ENCODE measurements around the gene TAGLN. TPM values are rescaled to one million over a fixed set of nuclear protein-coding genes. Genes with fewer than 3 reads are reported as not detected.
A peak's percentile ranks its signal among the peaks of the same experiment; 100 is the strongest.

TAGLN gene
- total RNA-seq, 4 donors from 2014 or later, result 190 to 216 (median 199) TPM

DNA sequence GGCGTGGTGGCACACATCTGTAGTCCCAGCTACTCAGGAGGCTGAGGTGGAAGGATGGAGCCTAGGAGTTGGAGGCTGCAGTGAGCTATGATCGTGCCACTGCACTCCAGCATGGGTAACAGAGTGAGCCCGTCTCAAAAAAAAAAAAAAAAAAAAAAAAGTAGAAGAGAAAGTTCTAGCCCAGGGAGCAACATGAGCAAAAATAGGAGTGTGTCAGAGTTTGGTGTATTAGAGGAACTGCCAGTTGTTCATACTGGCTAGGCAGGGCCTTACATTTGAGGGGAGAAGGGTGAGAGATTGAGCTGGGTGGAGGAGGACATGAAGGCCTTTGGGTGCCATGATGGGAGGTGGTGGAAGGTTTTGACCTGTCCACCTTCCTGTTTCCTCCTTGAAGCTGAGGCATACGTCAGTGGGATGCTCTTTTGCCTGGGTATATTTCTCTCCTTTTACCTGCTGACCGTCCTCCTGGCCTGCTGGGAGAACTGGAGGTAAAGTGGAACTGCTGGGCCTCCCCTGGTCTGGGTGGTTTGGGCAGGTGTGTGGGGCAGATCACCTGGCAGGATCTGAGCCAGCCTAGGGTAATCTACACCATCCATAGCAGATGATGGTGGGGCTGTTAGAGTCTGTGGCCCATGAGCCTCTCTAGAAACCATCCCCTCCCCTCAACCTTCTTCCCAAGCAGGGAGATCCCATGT lies 13.3 kb upstream of the TAGLN start:
- Histone ChIP-seq H3K4me1 (peaks cover 25% of the 10 kb centered on the region), H3K27ac (no peak overlapping the region), H3K36me3 (peaks cover 51% of the 10 kb centered on the region), H3K27me3 (no peaks in the 10 kb centered on the region), H3K9me3 (no peaks in the 10 kb centered on the region), H3K4me3 (no peak overlapping the region)
- TF ChIP-seq POLR2A (IDR thresholded peaks at IDR 0.05), result no peak
- TF ChIP-seq POLR2AphosphoS5 (IDR thresholded peaks at IDR 0.05), result no peak
- TF ChIP-seq, protein P1, sequence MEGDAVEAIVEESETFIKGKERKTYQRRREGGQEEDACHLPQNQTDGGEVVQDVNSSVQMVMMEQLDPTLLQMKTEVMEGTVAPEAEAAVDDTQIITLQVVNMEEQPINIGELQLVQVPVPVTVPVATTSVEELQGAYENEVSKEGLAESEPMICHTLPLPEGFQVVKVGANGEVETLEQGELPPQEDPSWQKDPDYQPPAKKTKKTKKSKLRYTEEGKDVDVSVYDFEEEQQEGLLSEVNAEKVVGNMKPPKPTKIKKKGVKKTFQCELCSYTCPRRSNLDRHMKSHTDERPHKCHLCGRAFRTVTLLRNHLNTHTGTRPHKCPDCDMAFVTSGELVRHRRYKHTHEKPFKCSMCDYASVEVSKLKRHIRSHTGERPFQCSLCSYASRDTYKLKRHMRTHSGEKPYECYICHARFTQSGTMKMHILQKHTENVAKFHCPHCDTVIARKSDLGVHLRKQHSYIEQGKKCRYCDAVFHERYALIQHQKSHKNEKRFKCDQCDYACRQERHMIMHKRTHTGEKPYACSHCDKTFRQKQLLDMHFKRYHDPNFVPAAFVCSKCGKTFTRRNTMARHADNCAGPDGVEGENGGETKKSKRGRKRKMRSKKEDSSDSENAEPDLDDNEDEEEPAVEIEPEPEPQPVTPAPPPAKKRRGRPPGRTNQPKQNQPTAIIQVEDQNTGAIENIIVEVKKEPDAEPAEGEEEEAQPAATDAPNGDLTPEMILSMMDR (IDR thresholded peaks at IDR 0.05), result no peak
- TF ChIP-seq EP300 (IDR thresholded peaks at IDR 0.05), result no peak
- DNase-seq (ENCODE audit: low spot score in 2 of 2), result peak in 1 of 2 donors; percentile 28
- WGBS, result 91% methylated on average over 5 of the region's 5 CpGs

GRCh38 chr11:117186431-117186761 lies 12.8 kb upstream of the TAGLN start:
- Histone ChIP-seq H3K9me3 (no peaks in the 10 kb centered on the region), H3K27me3 (no peaks in the 10 kb centered on the region), H3K27ac (no peak overlapping the region), H3K4me3 (no peak overlapping the region), H3K36me3 (peaks cover 56% of the 10 kb centered on the region), H3K4me1 (peaks cover 20% of the 10 kb centered on the region)
- DNase-seq (ENCODE audit: low spot score in 2 of 2), result peak in 1 of 2 donors; percentile 59
- no peak for TF ChIP-seq POLR2AphosphoS5 (IDR thresholded peaks at IDR 0.05)
- no peak for TF ChIP-seq EP300 (IDR thresholded peaks at IDR 0.05)
- TF ChIP-seq, protein P1 (IDR thresholded peaks at IDR 0.05), result no peak
- TF ChIP-seq POLR2A (IDR thresholded peaks at IDR 0.05), result no peak
- WGBS, result 87% methylated on average over 3 of the region's 4 CpGs

DNA sequence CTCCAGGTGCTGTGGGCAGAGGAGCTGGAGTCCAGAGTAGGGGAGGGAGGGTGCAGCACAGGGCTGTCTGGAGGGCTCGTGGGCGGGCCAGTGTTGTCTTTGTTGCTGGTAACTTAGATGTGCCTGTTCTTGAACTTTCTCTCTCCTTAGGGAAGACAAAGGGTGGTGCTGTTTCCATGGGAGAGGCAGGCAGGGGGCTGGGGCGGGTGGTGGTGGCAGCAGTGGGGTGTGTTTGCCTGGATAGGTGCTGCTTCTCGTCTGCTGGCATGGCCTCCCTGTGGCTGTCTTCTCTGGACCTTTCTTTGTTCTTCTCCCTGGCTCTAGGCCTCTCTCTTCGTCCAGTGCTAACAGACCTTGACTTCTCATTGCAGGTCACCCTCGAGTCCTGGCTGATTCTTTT lies 12.2 kb upstream of the TAGLN start:
- TF ChIP-seq POLR2AphosphoS5 (IDR thresholded peaks at IDR 0.05), result no peak
- TF ChIP-seq EP300 (IDR thresholded peaks at IDR 0.05), result no peak
- TF ChIP-seq POLR2A (IDR thresholded peaks at IDR 0.05), result no peak
- TF ChIP-seq, protein P1 (IDR thresholded peaks at IDR 0.05), result no peak
- H3K27ac ChIP-seq, result no peak overlapping the region
- H3K36me3 ChIP-seq, result peaks cover 62% of the 10 kb centered on the region
- H3K4me1 ChIP-seq, result peaks cover 13% of the 10 kb centered on the region
- H3K27me3 ChIP-seq, result no peaks in the 10 kb centered on the region
- peak in 1 of 2 donors; percentile 48 for DNase-seq (ENCODE audit: low spot score in 2 of 2)
- 80% methylated on average over 6 of the region's 6 CpGs for WGBS
- no peaks in the 10 kb centered on the region for H3K9me3 ChIP-seq
- H3K4me3 ChIP-seq, result no peak overlapping the region

DNA sequence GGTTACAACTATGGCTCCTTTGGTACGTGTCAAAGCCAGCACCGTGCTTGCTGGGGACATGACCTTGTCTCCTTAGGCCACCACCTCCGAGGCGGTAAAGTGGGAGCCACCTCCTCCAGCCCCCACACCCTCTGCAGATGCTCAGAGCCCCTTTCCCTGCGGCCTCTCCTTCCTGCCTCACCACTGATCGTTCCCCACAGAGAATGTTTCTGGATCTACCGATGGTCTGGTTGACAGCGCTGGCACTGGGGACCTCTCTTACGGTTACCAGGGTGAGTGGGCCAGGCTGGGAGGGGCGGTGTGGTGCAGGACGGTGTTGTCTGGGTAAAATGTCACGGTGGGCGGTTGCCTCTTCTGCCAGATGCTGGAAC lies 11.8 kb upstream of the TAGLN start:
- no peak overlapping the region for H3K4me3 ChIP-seq
- WGBS, result 88% methylated on average over 13 of the region's 13 CpGs
- no peaks in the 10 kb centered on the region for H3K9me3 ChIP-seq
- H3K27ac ChIP-seq, result no peak overlapping the region
- H3K36me3 ChIP-seq, result peaks cover 67% of the 10 kb centered on the region
- peaks cover 15% of the 10 kb centered on the region for H3K4me1 ChIP-seq
- no peak for DNase-seq (ENCODE audit: low spot score in 2 of 2)
- TF ChIP-seq POLR2AphosphoS5 (IDR thresholded peaks at IDR 0.05) (no peak), EP300 (IDR thresholded peaks at IDR 0.05) (no peak), POLR2A (IDR thresholded peaks at IDR 0.05) (no peak)
- TF ChIP-seq, protein P1 (IDR thresholded peaks at IDR 0.05), result no peak
- H3K27me3 ChIP-seq, result no peaks in the 10 kb centered on the region

GRCh38 chr11:117187799-117188481 lies 11.2 kb upstream of the TAGLN start:
- WGBS, result 96% methylated on average over 15 of the region's 16 CpGs
- Histone ChIP-seq H3K36me3 (peaks cover 72% of the 10 kb centered on the region), H3K27ac (peak overlapping the region; percentile 5), H3K9me3 (no peaks in the 10 kb centered on the region), H3K4me3 (no peak overlapping the region), H3K27me3 (no peaks in the 10 kb centered on the region), H3K4me1 (peaks cover 18% of the 10 kb centered on the region)
- TF ChIP-seq POLR2A (IDR thresholded peaks at IDR 0.05) (no peak), EP300 (IDR thresholded peaks at IDR 0.05) (no peak), POLR2AphosphoS5 (IDR thresholded peaks at IDR 0.05) (no peak)
- TF ChIP-seq, protein P1 (IDR thresholded peaks at IDR 0.05), result no peak
- peak in 1 of 2 donors; percentile 56 for DNase-seq (ENCODE audit: low spot score in 2 of 2)

All from suprapubic skin (tissue), 4 donors.